Vagina (tissue), 2 donors: Measurements from ENCODE around the gene TMEM151B. TPM values are rescaled to one million over a fixed set of nuclear protein-coding genes. Genes with fewer than 3 reads are reported as not detected.
"Not testable (repeated sequence)": the region's sequence is repeated elsewhere in the genome, so short reads cannot be mapped to it uniquely, and the experiment has no call there.

Experiments
- DNase-seq, 2 donors: peaks; one replicate each; pipeline ENCODE4 v3.0.0-alpha.2; 2017; ENCODE audit errors: extremely low spot score in 2 of 2
- H3K27ac ChIP-seq: fragments of 200-600 bp; sonication (generic); one replicate; pipeline ENCODE4 v1.5.1; 2019
- H3K27me3 ChIP-seq: fragments of 200-600 bp; sonication (generic); one replicate; pipeline ENCODE4 v1.5.1; 2019
- H3K36me3 ChIP-seq, 2 donors: fragments of 200-600 bp; sonication (generic); one replicate each; pipeline ENCODE4 v1.5.1; 2017 to 2019
- H3K4me1 ChIP-seq: fragments of 200-600 bp; sonication (generic); one replicate; pipeline ENCODE4 v1.5.1; 2019
- H3K4me3 ChIP-seq, 2 donors: fragments of 200-600 bp; sonication (generic); 1 replicate in 1 of 2; 2 replicates in 1 of 2; pipeline ENCODE4 v1.5.1; 2016 to 2019
- H3K9me3 ChIP-seq: fragments of 200-600 bp; sonication (generic); one replicate; pipeline ENCODE4 v1.5.1; 2019
- POLR2A ChIP-seq, 2 donors: fragments of 450-650 bp; IDR thresholded peaks; one replicate each; pipeline ENCODE4 v1.6.1; 2017; ENCODE audit warnings: antibody characterized with exemption in 2 of 2, mild to moderate bottlenecking in 2 of 2, moderate library complexity in 2 of 2
- POLR2AphosphoS5 ChIP-seq, 2 donors: sonication (generic); formaldehyde crosslinking; IDR thresholded peaks; one replicate each; pipeline ENCODE4 v1.9.0; 2017; ENCODE audit warnings: antibody characterized with exemption in 2 of 2, mild to moderate bottlenecking in 2 of 2, low read depth in 1 of 2; ENCODE audit not compliant: insufficient read depth in 1 of 2
- intact Hi-C: fragments of 100-400 bp; cut with DNase I; formaldehyde crosslinking; loops from one replicate; pipeline ENCODE4 v1.15.1; 2023
- total RNA-seq: library from RNA; depleted of rRNA; stranded (reverse); fragments of >200 nt; gene quantifications from one replicate; pipeline ENCODE4 v1.2.3, GENCODE V29; 2016
- TF ChIP-seq, protein P1 (sequence below), 3 experiments: fragments of 450-650 bp in 2 of 3; fragments of 200-600 bp in 1 of 3; sonication (generic) in 1 of 3; IDR thresholded peaks; one replicate each; pipeline ENCODE4 v1.5.1; 2017 to 2019; ENCODE audit warnings: antibody characterized with exemption in 3 of 3, mild to moderate bottlenecking in 2 of 3, moderate library complexity in 2 of 3

TMEM151B gene
- total RNA-seq, 1 donor from 2014 or later, result 0.49 TPM

DNA sequence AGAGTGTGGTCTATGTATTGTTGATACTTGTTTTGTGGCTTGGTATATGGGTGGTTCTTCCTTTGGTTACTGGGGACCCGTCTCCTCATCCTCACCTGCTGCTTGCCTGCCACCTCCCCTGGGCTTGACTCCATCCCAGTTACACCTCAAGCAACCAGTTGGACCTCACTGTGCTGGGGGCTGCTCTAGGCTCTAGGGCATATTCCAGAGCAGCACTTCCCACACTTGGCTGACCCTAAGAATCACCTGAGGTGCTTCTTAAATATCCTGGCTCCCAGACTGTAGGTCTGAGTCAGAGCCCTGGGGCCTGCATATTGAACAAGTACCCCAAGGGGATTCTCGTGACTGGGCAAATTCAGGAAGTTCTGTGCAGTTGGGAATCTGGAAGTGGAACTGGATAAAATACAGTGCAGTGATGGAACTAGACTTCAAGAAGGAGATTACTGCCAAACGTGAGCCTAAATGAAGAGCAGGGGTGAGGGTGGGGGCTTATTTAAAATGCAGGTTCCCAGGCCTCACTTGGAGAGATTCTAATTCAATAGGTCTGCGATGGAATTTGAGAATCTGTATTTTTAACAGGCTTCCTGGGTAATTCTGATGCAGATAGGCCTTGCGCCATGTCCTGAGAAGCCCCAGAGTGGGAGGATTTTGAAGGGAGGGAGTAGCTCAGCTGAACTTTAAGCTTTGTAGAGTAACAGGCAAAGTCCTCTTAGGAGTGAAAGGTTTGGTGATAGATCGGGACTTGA is 79.8 kb downstream of the TMEM151B start:
- no peak for DNase-seq
- no peak overlapping the region for H3K4me3 ChIP-seq
- intact Hi-C loops, result no loop called here
- no peak overlapping the region for H3K27ac ChIP-seq
- H3K9me3 ChIP-seq, result no peaks in the 10 kb centered on the region
- TF ChIP-seq POLR2AphosphoS5 (IDR thresholded peaks at IDR 0.05; ENCODE audit: insufficient read depth in 1 of 2, low read depth in 1 of 2) (no peak), POLR2A (IDR thresholded peaks at IDR 0.05) (no peak)
- TF ChIP-seq, protein P1, sequence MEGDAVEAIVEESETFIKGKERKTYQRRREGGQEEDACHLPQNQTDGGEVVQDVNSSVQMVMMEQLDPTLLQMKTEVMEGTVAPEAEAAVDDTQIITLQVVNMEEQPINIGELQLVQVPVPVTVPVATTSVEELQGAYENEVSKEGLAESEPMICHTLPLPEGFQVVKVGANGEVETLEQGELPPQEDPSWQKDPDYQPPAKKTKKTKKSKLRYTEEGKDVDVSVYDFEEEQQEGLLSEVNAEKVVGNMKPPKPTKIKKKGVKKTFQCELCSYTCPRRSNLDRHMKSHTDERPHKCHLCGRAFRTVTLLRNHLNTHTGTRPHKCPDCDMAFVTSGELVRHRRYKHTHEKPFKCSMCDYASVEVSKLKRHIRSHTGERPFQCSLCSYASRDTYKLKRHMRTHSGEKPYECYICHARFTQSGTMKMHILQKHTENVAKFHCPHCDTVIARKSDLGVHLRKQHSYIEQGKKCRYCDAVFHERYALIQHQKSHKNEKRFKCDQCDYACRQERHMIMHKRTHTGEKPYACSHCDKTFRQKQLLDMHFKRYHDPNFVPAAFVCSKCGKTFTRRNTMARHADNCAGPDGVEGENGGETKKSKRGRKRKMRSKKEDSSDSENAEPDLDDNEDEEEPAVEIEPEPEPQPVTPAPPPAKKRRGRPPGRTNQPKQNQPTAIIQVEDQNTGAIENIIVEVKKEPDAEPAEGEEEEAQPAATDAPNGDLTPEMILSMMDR (IDR thresholded peaks at IDR 0.05), result no peak
- no peaks in the 10 kb centered on the region for H3K27me3 ChIP-seq
- H3K4me1 ChIP-seq, result no peaks in the 10 kb centered on the region
- H3K36me3 ChIP-seq, result no peaks in the 10 kb centered on the region

DNA sequence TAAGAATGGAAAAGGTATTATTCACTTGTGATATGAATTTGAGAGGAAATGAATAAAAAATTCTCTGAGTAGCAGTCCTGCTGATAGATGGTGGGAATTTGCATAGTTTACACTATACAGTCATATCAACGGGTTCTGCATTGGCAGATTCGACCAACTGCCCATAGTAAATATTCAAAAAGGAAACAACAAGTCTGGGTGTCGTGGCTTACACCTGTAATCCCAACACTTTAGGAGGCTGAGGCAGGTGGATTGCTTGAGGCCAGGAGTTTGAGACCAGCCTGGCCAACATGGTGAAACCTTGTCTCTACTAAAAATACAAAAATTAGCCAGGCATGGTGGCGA is 80.4 kb downstream of the TMEM151B start:
- H3K27ac ChIP-seq, H3K27me3 ChIP-seq, DNase-seq, H3K4me3 ChIP-seq, H3K4me1 ChIP-seq, H3K9me3 ChIP-seq, intact Hi-C loops, H3K36me3 ChIP-seq: not testable (repeated sequence)

DNA sequence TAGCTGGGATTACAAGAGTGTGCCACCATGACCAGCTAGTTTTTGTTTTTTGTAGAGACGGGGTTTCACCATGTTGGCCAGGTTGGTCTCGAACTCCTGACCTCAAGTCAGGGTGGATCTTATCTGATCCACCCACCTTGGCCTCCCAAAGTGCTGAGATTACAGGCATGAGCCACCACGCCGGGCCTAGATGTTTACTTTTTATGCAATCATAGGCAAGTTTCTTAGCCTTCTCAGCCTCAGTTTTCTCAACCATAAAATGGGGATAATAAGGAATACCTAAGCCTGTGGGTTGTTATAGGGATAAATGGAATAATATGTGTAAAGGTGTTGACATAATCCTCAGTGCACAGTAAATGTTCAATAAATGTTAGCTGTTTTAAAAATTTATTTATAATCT is 82.0 kb downstream of the TMEM151B start:
- no peaks in the 10 kb centered on the region for H3K9me3 ChIP-seq
- DNase-seq, result no peak
- H3K4me3 ChIP-seq, result no peak overlapping the region
- TF ChIP-seq, protein P1 (IDR thresholded peaks at IDR 0.05), result no peak
- no peak for TF ChIP-seq POLR2AphosphoS5 (IDR thresholded peaks at IDR 0.05; ENCODE audit: insufficient read depth in 1 of 2, low read depth in 1 of 2)
- TF ChIP-seq POLR2A (IDR thresholded peaks at IDR 0.05), result no peak
- no peaks in the 10 kb centered on the region for H3K27me3 ChIP-seq
- no peaks in the 10 kb centered on the region for H3K36me3 ChIP-seq
- no peak overlapping the region for H3K27ac ChIP-seq
- H3K4me1 ChIP-seq, result no peaks in the 10 kb centered on the region
- intact Hi-C loops, result no loop called here

DNA sequence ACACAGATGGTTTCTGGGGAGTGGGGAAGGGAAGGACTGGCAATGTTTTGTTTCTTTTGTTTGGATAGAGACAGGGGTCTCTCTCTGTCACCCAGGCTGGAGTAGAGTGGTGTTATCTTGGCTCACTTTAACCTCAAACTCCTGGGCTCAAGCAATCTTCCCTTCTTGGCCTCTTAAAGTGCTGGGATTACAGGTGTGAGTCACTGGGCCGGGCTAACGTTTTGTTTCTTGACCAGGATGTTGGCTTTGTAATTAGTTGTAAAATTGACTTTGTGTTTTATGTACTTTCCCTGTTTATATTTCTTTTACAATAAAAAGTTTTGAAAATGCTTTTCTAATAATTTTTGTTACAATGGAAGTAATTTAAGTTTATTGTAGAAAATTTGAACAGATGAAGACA is 83.1 kb downstream of the TMEM151B start:
- H3K9me3 ChIP-seq, result no peaks in the 10 kb centered on the region
- no peaks in the 10 kb centered on the region for H3K36me3 ChIP-seq
- H3K27ac ChIP-seq, result no peak overlapping the region
- TF ChIP-seq, protein P1 (IDR thresholded peaks at IDR 0.05), result no peak
- TF ChIP-seq POLR2A (IDR thresholded peaks at IDR 0.05) (no peak), POLR2AphosphoS5 (IDR thresholded peaks at IDR 0.05; ENCODE audit: insufficient read depth in 1 of 2, low read depth in 1 of 2) (no peak)
- H3K4me3 ChIP-seq, result no peak overlapping the region
- no peaks in the 10 kb centered on the region for H3K4me1 ChIP-seq
- no peak for DNase-seq
- intact Hi-C loops, result no loop called here
- no peaks in the 10 kb centered on the region for H3K27me3 ChIP-seq

DNA sequence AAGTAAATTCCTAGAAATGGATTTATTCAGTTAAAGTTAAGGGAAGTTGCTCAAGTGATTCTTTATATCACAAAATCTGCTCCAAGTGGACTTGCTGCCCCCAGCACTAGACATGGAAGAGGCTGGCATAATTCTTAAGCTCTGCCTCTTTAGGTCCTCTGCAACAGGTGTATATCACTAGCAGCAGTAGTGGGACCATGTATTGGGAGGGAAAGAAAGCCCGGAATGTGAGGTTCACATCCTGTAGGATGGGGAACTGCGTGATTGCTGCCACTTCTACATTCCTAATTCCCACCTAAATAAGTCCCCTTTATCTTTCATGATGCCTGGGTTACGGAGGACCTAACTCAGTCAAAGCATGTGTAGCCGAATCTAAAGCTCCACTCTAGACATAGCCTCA is 85.4 kb downstream of the TMEM151B start:
- H3K4me1 ChIP-seq, result no peaks in the 10 kb centered on the region
- no peak for DNase-seq
- intact Hi-C loops, result no loop called here
- H3K9me3 ChIP-seq, result no peaks in the 10 kb centered on the region
- no peak overlapping the region for H3K4me3 ChIP-seq
- TF ChIP-seq POLR2A (IDR thresholded peaks at IDR 0.05), result no peak
- TF ChIP-seq POLR2AphosphoS5 (IDR thresholded peaks at IDR 0.05; ENCODE audit: insufficient read depth in 1 of 2, low read depth in 1 of 2), result no peak
- TF ChIP-seq, protein P1 (IDR thresholded peaks at IDR 0.05), result no peak
- H3K36me3 ChIP-seq, result no peaks in the 10 kb centered on the region
- H3K27ac ChIP-seq, result no peak overlapping the region
- no peaks in the 10 kb centered on the region for H3K27me3 ChIP-seq
